Karpas-422 (cell line): ENCODE measurements around the gene ZP1. TPM values are rescaled to one million over a fixed set of nuclear protein-coding genes. Genes with fewer than 3 reads are reported as not detected.

Experiments
- DNase-seq: peaks from one replicate; pipeline ENCODE4 v3.0.0-alpha.2; 2015
- H2AFZ ChIP-seq: fragments of 200-600 bp; sonication (generic); 2 replicates; pipeline ENCODE4 v1.6.1; 2014; ENCODE audit warnings: antibody characterized with exemption, low read length, mixed read lengths
- H3K27ac ChIP-seq: fragments of 200-600 bp; sonication (generic); 2 replicates; pipeline ENCODE4 v1.5.1; 2014; ENCODE audit warnings: mild to moderate bottlenecking, low read length, moderate library complexity
- H3K27me3 ChIP-seq: fragments of 200-600 bp; sonication (generic); 2 replicates; pipeline ENCODE4 v1.6.1; 2014; ENCODE audit warnings: low read length, mixed read lengths
- H3K36me3 ChIP-seq: fragments of 200-600 bp; sonication (generic); 2 replicates; pipeline ENCODE4 v1.6.1; 2014; ENCODE audit warnings: low read length, mixed read lengths; ENCODE audit not compliant: insufficient read depth
- H3K4me1 ChIP-seq: fragments of 200-600 bp; sonication (generic); 2 replicates; pipeline ENCODE4 v1.6.1; 2014; ENCODE audit warnings: mild to moderate bottlenecking, low read length, mixed read lengths
- H3K4me2 ChIP-seq: fragments of 200-600 bp; sonication (generic); 2 replicates; pipeline ENCODE4 v1.6.1; 2014; ENCODE audit warnings: low read length, low read depth, mild to moderate bottlenecking; ENCODE audit not compliant: poor library complexity, severe bottlenecking
- H3K4me3 ChIP-seq: fragments of 200-600 bp; sonication (generic); 2 replicates; pipeline ENCODE4 v1.5.1; 2014; ENCODE audit warnings: mild to moderate bottlenecking, antibody characterized with exemption, low read length, mixed read lengths
- H3K79me2 ChIP-seq: fragments of 200-600 bp; sonication (generic); 2 replicates; pipeline ENCODE4 v1.6.1; 2014; ENCODE audit warnings: mild to moderate bottlenecking, low read length, mixed read lengths
- H3K9ac ChIP-seq: fragments of 200-600 bp; sonication (generic); 2 replicates; pipeline ENCODE4 v1.6.0; 2014; ENCODE audit warnings: low read length
- H3K9me2 ChIP-seq: fragments of 200-600 bp; sonication (generic), shearing (Covaris generic); replicated peaks from 2 replicates; pipeline ENCODE4 v1.6.0; 2014; ENCODE audit warnings: mild to moderate bottlenecking, low read length, moderate library complexity; ENCODE audit not compliant: insufficient read depth
- H3K9me3 ChIP-seq: fragments of 300-700, 200-600 bp; sonication (generic); 2 replicates; pipeline ENCODE4 v1.6.1; 2014; ENCODE audit warnings: low read length, mixed read lengths
- H4K20me1 ChIP-seq: fragments of 200-600 bp; sonication (generic); 2 replicates; pipeline ENCODE4 v1.6.1; 2014; ENCODE audit warnings: mild to moderate bottlenecking, antibody characterized with exemption, low read length, low read depth; ENCODE audit not compliant: insufficient read depth
- total RNA-seq: library from RNA; depleted of rRNA; stranded (reverse); fragments of >200 nt; shearing (Covaris generic); gene quantifications from 2 replicates; pipeline ENCODE4 v1.2.3, GENCODE V29; 2014; ENCODE audit warnings: low replicate concordance

The ZP1 gene
- total RNA-seq, 1 experiment from 2014 or later = not detected

- no peak overlapping the region for H3K4me2 ChIP-seq
- H3K27me3 ChIP-seq = no peaks in the 10 kb centered on the region
- no peaks in the 10 kb centered on the region for H3K9me3 ChIP-seq
- H3K36me3 ChIP-seq = peaks cover 6% of the 10 kb centered on the region; the same call in 1 of the 2 replicates
- peak; percentile 36 for DNase-seq
- H3K9ac ChIP-seq = no peak overlapping the region
- H3K27ac ChIP-seq = no peak overlapping the region
- no peaks in the 10 kb centered on the region for H4K20me1 ChIP-seq
- no peak overlapping the region for H2AFZ ChIP-seq
- no peak overlapping the region for H3K4me3 ChIP-seq
- no peaks in the 10 kb centered on the region for H3K4me1 ChIP-seq
- no peaks in the 10 kb centered on the region for H3K79me2 ChIP-seq
- H3K9me2 ChIP-seq = no peaks in the 10 kb centered on the region
These were observed 8.2 kb downstream of the ZP1 start for GRCh38 chr11:60875366-60876167.

- Histone ChIP-seq H3K36me3 (peaks cover 10% of the 10 kb centered on the region; the same call in 1 of the 2 replicates), H3K4me2 (no peak overlapping the region), H3K4me1 (no peaks in the 10 kb centered on the region), H3K9me3 (no peaks in the 10 kb centered on the region), H3K27me3 (no peaks in the 10 kb centered on the region), H4K20me1 (no peaks in the 10 kb centered on the region), H3K9me2 (no peaks in the 10 kb centered on the region), H3K9ac (no peak overlapping the region), H3K4me3 (no peak overlapping the region), H3K79me2 (no peaks in the 10 kb centered on the region), H3K27ac (no peak overlapping the region), H2AFZ (no peak overlapping the region)
- DNase-seq = no peak
These were observed 8.8 kb downstream of the ZP1 start for GRCh38 chr11:60876168-60876485.

- H3K4me1 ChIP-seq = no peaks in the 10 kb centered on the region
- no peaks in the 10 kb centered on the region for H4K20me1 ChIP-seq
- no peak overlapping the region for H2AFZ ChIP-seq
- H3K4me2 ChIP-seq = no peak overlapping the region
- no peak for DNase-seq
- H3K4me3 ChIP-seq = no peak overlapping the region
- H3K9ac ChIP-seq = no peak overlapping the region
- no peaks in the 10 kb centered on the region for H3K27me3 ChIP-seq
- no peaks in the 10 kb centered on the region for H3K79me2 ChIP-seq
- no peak overlapping the region for H3K27ac ChIP-seq
- H3K9me3 ChIP-seq = no peaks in the 10 kb centered on the region
- H3K9me2 ChIP-seq = no peaks in the 10 kb centered on the region
- peaks cover 10% of the 10 kb centered on the region; the same call in 1 of the 2 replicates for H3K36me3 ChIP-seq
These were observed 11.1 kb downstream of the ZP1 start for GRCh38 chr11:60878245-60879101.

- no peak for DNase-seq
- Histone ChIP-seq H3K4me3 (no peak overlapping the region), H3K9me2 (no peaks in the 10 kb centered on the region), H3K4me2 (no peak overlapping the region), H4K20me1 (no peaks in the 10 kb centered on the region), H3K79me2 (no peaks in the 10 kb centered on the region), H2AFZ (no peak overlapping the region), H3K27ac (no peak overlapping the region), H3K9me3 (no peaks in the 10 kb centered on the region), H3K9ac (no peak overlapping the region), H3K27me3 (no peaks in the 10 kb centered on the region), H3K36me3 (peaks cover 10% of the 10 kb centered on the region; the same call in 1 of the 2 replicates), H3K4me1 (no peaks in the 10 kb centered on the region)
These were observed 11.8 kb downstream of the ZP1 start for GRCh38 chr11:60879104-60879503.

- Histone ChIP-seq H3K4me3 (no peak overlapping the region), H3K9me2 (no peaks in the 10 kb centered on the region), H2AFZ (no peak overlapping the region), H3K79me2 (no peaks in the 10 kb centered on the region), H3K27me3 (no peaks in the 10 kb centered on the region), H3K9ac (no peak overlapping the region), H3K4me2 (no peak overlapping the region), H3K27ac (no peak overlapping the region), H3K9me3 (no peaks in the 10 kb centered on the region), H3K4me1 (no peaks in the 10 kb centered on the region), H4K20me1 (no peaks in the 10 kb centered on the region), H3K36me3 (peaks cover 10% of the 10 kb centered on the region; the same call in 1 of the 2 replicates)
- DNase-seq = no peak
These were observed 12.7 kb downstream of the ZP1 start for GRCh38 chr11:60879971-60880588.

GRCh38 chr11:60880643-60881282 lies 13.4 kb downstream of the ZP1 start:
- H3K4me1 ChIP-seq = no peaks in the 10 kb centered on the region

GRCh38 chr11:60887556-60887955 lies 20.2 kb downstream of the ZP1 start:
- Histone ChIP-seq H3K9me3 (no peaks in the 10 kb centered on the region), H3K79me2 (no peaks in the 10 kb centered on the region), H3K9ac (no peak overlapping the region), H2AFZ (no peak overlapping the region), H3K4me3 (no peak overlapping the region), H3K4me1 (no peaks in the 10 kb centered on the region), H3K9me2 (no peaks in the 10 kb centered on the region), H4K20me1 (no peaks in the 10 kb centered on the region), H3K4me2 (no peak overlapping the region), H3K27ac (no peak overlapping the region), H3K27me3 (no peaks in the 10 kb centered on the region), H3K36me3 (peaks cover 10% of the 10 kb centered on the region; the same call in 1 of the 2 replicates)
- DNase-seq = peak; percentile 79

More at GRCh38 chr11:60880643-60881282, 13.4 kb downstream of the ZP1 start:
- Histone ChIP-seq H3K27me3 (no peaks in the 10 kb centered on the region), H3K4me3 (no peak overlapping the region), H3K4me2 (no peak overlapping the region), H4K20me1 (no peaks in the 10 kb centered on the region), H3K9me3 (no peaks in the 10 kb centered on the region), H3K79me2 (no peaks in the 10 kb centered on the region), H2AFZ (no peak overlapping the region), H3K36me3 (peaks cover 10% of the 10 kb centered on the region; the same call in 1 of the 2 replicates), H3K27ac (no peak overlapping the region), H3K9me2 (no peaks in the 10 kb centered on the region), H3K9ac (no peak overlapping the region)
- DNase-seq = no peak
